ENCODE measurements around the gene IFT88. TPM values are rescaled to one million over a fixed set of nuclear protein-coding genes. Genes with fewer than 3 reads are reported as not detected.

The IFT88 gene
- total RNA-seq, 4 donors from 2014 or later: 5.6 to 21.6 (median 10.4) TPM

DNA sequence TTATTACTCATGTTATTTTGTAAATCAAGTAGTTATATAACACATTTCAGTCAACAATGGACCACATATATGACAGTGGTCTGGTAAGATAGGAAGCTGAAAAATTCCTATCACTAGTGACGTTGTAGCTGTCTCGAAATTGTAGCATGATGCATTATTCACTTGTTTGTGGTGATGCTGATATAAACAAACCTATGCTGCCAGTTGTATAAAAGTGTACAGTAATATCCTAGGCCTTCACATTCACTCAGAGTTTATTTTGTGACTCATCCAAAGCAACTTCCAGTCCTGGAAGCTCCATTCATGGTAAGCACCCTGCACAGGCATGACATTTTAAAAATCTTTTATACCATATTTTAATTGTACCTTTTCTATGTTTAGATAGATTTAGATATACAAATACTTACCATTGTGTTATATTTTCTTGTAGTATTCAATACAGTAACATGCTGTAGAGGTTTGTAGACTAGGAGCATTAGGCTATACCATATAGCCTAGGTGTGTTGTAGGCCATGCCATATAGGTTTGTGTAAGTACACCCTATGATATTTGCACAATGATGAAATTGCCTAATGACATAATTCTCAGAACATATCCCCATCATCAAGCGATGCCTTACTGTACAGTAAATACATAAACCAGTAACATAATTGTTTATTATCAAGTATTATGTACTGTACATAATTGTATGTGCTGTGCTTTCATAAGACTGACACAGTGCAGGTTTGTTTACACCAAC lies 49.3 kb downstream of the IFT88 start:
- TF ChIP-seq, protein P1, sequence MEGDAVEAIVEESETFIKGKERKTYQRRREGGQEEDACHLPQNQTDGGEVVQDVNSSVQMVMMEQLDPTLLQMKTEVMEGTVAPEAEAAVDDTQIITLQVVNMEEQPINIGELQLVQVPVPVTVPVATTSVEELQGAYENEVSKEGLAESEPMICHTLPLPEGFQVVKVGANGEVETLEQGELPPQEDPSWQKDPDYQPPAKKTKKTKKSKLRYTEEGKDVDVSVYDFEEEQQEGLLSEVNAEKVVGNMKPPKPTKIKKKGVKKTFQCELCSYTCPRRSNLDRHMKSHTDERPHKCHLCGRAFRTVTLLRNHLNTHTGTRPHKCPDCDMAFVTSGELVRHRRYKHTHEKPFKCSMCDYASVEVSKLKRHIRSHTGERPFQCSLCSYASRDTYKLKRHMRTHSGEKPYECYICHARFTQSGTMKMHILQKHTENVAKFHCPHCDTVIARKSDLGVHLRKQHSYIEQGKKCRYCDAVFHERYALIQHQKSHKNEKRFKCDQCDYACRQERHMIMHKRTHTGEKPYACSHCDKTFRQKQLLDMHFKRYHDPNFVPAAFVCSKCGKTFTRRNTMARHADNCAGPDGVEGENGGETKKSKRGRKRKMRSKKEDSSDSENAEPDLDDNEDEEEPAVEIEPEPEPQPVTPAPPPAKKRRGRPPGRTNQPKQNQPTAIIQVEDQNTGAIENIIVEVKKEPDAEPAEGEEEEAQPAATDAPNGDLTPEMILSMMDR (IDR thresholded peaks at IDR 0.05): no peak
- TF ChIP-seq EP300 (IDR thresholded peaks at IDR 0.05) (no peak), POLR2AphosphoS5 (IDR thresholded peaks at IDR 0.05) (no peak), POLR2A (IDR thresholded peaks at IDR 0.05) (no peak)
- WGBS: 92% methylated on average over 3 of the region's 3 CpGs
- Histone ChIP-seq H3K36me3 (peaks cover 8% of the 10 kb centered on the region), H3K4me3 (no peak overlapping the region), H3K27me3 (no peaks in the 10 kb centered on the region), H3K4me1 (no peaks in the 10 kb centered on the region), H3K27ac (no peak overlapping the region), H3K9me3 (no peaks in the 10 kb centered on the region)
- DNase-seq (ENCODE audit: low spot score in 2 of 2): no peak

DNA sequence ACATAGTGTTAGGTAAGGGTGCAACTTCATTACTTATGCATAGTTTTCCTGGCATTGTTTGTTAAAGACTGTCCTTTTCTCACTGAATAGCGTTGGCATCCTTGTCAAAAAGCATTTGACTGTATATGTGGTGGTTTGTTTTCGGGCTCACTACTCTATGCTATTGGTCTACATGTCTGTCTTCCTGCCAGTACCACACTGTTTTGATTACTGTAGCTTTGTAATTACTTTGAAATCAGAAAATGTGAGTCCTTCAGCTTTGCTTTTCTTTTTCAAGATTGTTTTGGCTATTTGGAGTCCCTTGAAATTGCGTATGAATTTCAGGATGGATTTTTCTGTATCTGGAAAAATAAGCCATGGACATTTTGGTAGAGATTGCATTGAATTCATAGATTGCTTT lies 56.0 kb downstream of the IFT88 start:
- Histone ChIP-seq H3K9me3 (no peaks in the 10 kb centered on the region), H3K27ac (no peak overlapping the region), H3K4me3 (no peak overlapping the region), H3K27me3 (no peaks in the 10 kb centered on the region), H3K36me3 (peaks cover 18% of the 10 kb centered on the region), H3K4me1 (no peaks in the 10 kb centered on the region)
- TF ChIP-seq, protein P1 (IDR thresholded peaks at IDR 0.05): no peak
- TF ChIP-seq POLR2A (IDR thresholded peaks at IDR 0.05) (no peak), POLR2AphosphoS5 (IDR thresholded peaks at IDR 0.05) (no peak), EP300 (IDR thresholded peaks at IDR 0.05) (no peak)
- 98% methylated on average over 3 of the region's 3 CpGs for WGBS
- no peak for DNase-seq (ENCODE audit: low spot score in 2 of 2)

DNA sequence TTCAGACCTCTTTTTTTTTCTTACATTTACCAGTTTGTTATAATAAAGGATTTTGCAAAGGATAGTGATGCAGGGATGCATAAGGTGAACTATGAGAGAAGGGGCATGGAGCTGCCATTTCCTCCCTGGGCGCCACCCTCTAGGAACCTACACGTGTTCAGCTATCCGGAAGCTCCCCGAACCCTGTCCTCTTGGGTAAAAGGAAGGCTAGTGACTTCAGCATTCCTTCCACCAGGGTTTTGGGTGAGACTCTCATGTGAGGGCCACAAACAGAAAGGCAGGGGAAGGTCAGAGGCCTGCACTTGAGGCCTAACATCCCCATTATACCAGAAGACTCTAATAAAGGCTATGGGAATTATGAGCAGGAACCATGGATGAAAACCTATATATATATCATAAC lies 57.3 kb downstream of the IFT88 start:
- 95% methylated on average over 4 of the region's 4 CpGs for WGBS

DNA sequence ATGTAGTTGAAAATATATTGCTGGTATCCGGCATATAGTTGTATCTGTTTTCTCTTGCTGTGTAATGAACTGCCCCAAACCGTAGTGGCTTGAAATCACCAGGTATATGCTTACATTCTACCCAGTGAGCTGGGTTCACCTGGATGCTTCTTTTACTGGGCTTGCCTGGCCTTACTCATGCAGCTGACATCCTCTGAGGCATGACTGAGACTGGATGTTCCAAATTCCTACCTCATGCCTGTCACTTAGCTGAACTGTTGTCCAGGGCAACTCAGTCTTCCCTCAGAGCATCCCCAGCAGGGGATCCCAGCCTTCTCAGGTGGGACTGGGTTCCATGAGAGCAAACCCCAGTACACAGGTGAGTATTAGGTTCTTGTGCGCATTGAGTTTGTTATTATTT lies 66.8 kb downstream of the IFT88 start:
- H3K27ac ChIP-seq: no peak overlapping the region
- no peak for TF ChIP-seq EP300 (IDR thresholded peaks at IDR 0.05)
- TF ChIP-seq, protein P1 (IDR thresholded peaks at IDR 0.05): no peak
- TF ChIP-seq POLR2AphosphoS5 (IDR thresholded peaks at IDR 0.05): no peak
- no peaks in the 10 kb centered on the region for H3K27me3 ChIP-seq
- H3K4me1 ChIP-seq: no peaks in the 10 kb centered on the region
- DNase-seq (ENCODE audit: low spot score in 2 of 2): no peak
- 95% methylated on average over 3 of the region's 3 CpGs for WGBS
- no peaks in the 10 kb centered on the region for H3K36me3 ChIP-seq
- H3K4me3 ChIP-seq: no peak overlapping the region
- H3K9me3 ChIP-seq: no peaks in the 10 kb centered on the region

More for the DNA sequence above, 57.3 kb downstream of the IFT88 start:
- Histone ChIP-seq H3K36me3 (peaks cover 18% of the 10 kb centered on the region), H3K4me3 (no peak overlapping the region), H3K4me1 (no peaks in the 10 kb centered on the region), H3K27ac (no peak overlapping the region), H3K27me3 (no peaks in the 10 kb centered on the region), H3K9me3 (no peaks in the 10 kb centered on the region)
- TF ChIP-seq POLR2A (IDR thresholded peaks at IDR 0.05) (no peak), EP300 (IDR thresholded peaks at IDR 0.05) (no peak), POLR2AphosphoS5 (IDR thresholded peaks at IDR 0.05) (no peak)
- TF ChIP-seq, protein P1 (IDR thresholded peaks at IDR 0.05): no peak
- DNase-seq (ENCODE audit: low spot score in 2 of 2): no peak

DNA sequence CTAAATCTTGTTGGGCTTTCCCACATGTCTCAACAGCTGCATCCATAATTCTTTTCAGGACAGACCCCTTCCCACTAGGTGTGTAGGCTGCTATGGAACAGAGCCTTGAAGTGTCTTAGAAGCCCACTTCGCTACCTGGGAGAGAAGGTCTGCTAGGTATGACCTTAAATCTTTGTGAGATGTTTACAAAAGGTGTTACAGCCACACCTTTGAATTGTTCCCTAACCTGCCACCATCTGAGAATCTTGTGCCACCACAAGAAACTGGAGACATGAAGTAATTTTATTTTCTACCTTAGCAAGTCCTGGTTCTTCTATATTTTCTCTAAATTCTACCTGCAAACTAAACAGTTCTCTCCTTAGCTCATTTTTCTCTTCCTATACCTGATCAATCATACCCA lies 69.1 kb downstream of the IFT88 start:
- Histone ChIP-seq H3K36me3 (no peaks in the 10 kb centered on the region), H3K4me3 (no peak overlapping the region), H3K27ac (no peak overlapping the region), H3K4me1 (no peaks in the 10 kb centered on the region), H3K9me3 (no peaks in the 10 kb centered on the region), H3K27me3 (no peaks in the 10 kb centered on the region)
- no peak for DNase-seq (ENCODE audit: low spot score in 2 of 2)
- no peak for TF ChIP-seq EP300 (IDR thresholded peaks at IDR 0.05)
- TF ChIP-seq, protein P1 (IDR thresholded peaks at IDR 0.05): no peak
- 89% methylated on average over 1 of the region's 1 CpG for WGBS

Data from suprapubic skin (tissue), 4 donors.